ENCODE measurements around the gene C19orf53. TPM values are rescaled to one million over a fixed set of nuclear protein-coding genes. Genes with fewer than 3 reads are reported as not detected.
A peak's percentile ranks its signal among the peaks of the same experiment; 100 is the strongest.

Gene C19orf53
- total and polyA plus RNA-seq, 9 of the 15 experiments (the other 6 are each of a cell fraction or from before 2014, with no cell fraction given) = 98.5 to 441 (median 164) TPM

DNA sequence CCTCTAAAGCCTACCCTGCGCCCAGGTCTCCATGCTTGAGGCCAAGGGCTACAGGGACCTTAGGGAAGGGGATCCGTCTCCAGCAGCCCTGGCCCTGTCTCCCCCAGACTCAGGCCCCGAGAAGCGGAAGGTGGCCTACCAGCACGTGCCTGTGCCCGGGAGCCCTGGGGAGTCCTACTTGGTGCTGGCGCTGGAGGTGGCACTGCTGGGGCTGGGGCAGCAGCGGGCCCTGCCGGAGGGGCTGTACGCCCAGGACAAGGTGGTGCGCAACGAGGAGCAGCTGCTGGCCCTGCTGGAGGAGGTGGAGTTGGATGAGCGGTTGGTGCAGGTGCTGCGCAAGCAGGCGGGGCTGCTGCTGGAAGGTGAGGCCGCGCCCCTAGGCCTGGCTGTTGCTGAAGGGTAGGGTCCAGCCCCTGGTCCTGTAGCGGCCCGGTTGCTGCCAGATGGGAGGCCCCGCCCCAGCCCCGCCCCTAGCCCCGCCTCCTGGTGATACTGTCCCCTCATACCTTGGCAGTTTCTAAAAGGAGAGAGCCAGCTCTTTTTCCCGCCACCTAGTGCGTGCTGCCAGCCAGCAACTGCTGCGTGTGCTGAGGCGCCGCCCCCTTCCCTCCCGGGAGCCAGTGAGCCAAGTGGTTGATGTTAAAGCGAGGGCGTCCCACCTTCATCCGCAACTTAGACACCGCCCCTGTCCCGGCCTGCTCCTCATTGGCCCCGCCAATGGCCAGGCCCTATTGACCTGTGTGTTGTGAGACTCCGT is 43.5 kb downstream of the C19orf53 start (continued):
- TF ChIP-seq, protein P1, sequence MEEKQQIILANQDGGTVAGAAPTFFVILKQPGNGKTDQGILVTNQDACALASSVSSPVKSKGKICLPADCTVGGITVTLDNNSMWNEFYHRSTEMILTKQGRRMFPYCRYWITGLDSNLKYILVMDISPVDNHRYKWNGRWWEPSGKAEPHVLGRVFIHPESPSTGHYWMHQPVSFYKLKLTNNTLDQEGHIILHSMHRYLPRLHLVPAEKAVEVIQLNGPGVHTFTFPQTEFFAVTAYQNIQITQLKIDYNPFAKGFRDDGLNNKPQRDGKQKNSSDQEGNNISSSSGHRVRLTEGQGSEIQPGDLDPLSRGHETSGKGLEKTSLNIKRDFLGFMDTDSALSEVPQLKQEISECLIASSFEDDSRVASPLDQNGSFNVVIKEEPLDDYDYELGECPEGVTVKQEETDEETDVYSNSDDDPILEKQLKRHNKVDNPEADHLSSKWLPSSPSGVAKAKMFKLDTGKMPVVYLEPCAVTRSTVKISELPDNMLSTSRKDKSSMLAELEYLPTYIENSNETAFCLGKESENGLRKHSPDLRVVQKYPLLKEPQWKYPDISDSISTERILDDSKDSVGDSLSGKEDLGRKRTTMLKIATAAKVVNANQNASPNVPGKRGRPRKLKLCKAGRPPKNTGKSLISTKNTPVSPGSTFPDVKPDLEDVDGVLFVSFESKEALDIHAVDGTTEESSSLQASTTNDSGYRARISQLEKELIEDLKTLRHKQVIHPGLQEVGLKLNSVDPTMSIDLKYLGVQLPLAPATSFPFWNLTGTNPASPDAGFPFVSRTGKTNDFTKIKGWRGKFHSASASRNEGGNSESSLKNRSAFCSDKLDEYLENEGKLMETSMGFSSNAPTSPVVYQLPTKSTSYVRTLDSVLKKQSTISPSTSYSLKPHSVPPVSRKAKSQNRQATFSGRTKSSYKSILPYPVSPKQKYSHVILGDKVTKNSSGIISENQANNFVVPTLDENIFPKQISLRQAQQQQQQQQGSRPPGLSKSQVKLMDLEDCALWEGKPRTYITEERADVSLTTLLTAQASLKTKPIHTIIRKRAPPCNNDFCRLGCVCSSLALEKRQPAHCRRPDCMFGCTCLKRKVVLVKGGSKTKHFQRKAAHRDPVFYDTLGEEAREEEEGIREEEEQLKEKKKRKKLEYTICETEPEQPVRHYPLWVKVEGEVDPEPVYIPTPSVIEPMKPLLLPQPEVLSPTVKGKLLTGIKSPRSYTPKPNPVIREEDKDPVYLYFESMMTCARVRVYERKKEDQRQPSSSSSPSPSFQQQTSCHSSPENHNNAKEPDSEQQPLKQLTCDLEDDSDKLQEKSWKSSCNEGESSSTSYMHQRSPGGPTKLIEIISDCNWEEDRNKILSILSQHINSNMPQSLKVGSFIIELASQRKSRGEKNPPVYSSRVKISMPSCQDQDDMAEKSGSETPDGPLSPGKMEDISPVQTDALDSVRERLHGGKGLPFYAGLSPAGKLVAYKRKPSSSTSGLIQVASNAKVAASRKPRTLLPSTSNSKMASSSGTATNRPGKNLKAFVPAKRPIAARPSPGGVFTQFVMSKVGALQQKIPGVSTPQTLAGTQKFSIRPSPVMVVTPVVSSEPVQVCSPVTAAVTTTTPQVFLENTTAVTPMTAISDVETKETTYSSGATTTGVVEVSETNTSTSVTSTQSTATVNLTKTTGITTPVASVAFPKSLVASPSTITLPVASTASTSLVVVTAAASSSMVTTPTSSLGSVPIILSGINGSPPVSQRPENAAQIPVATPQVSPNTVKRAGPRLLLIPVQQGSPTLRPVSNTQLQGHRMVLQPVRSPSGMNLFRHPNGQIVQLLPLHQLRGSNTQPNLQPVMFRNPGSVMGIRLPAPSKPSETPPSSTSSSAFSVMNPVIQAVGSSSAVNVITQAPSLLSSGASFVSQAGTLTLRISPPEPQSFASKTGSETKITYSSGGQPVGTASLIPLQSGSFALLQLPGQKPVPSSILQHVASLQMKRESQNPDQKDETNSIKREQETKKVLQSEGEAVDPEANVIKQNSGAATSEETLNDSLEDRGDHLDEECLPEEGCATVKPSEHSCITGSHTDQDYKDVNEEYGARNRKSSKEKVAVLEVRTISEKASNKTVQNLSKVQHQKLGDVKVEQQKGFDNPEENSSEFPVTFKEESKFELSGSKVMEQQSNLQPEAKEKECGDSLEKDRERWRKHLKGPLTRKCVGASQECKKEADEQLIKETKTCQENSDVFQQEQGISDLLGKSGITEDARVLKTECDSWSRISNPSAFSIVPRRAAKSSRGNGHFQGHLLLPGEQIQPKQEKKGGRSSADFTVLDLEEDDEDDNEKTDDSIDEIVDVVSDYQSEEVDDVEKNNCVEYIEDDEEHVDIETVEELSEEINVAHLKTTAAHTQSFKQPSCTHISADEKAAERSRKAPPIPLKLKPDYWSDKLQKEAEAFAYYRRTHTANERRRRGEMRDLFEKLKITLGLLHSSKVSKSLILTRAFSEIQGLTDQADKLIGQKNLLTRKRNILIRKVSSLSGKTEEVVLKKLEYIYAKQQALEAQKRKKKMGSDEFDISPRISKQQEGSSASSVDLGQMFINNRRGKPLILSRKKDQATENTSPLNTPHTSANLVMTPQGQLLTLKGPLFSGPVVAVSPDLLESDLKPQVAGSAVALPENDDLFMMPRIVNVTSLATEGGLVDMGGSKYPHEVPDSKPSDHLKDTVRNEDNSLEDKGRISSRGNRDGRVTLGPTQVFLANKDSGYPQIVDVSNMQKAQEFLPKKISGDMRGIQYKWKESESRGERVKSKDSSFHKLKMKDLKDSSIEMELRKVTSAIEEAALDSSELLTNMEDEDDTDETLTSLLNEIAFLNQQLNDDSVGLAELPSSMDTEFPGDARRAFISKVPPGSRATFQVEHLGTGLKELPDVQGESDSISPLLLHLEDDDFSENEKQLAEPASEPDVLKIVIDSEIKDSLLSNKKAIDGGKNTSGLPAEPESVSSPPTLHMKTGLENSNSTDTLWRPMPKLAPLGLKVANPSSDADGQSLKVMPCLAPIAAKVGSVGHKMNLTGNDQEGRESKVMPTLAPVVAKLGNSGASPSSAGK (IDR thresholded peaks at IDR 0.05) = peak; percentile 76
- peak; percentile 56; the same call in 1 of the 2 replicates for TF ChIP-seq PHF8 (IDR thresholded peaks at IDR 0.05; ENCODE audit: borderline replicate concordance, low read length)
- TF ChIP-seq TBL1XR1 (IDR thresholded peaks at IDR 0.05; ENCODE audit: low read length in 2 of 2) = 0 out of 4 replicates have a peak, but pooled peaks of 1 of the 2 experiments have one; percentile 35
- no peak for TF ChIP-seq U2AF1 (optimal IDR thresholded peaks at IDR 0.05; ENCODE audit: low read depth, low read length)
- peak; percentile 72 for TF ChIP-seq POLR2A (conservative IDR thresholded peaks at IDR 0.05)
- TF ChIP-seq KDM5B (IDR thresholded peaks at IDR 0.05; ENCODE audit: insufficient replicate concordance, low read depth, low read length) = peak; percentile 34
- peak; percentile 64 for TF ChIP-seq ZFX (CRISPR knock-in tag; IDR thresholded peaks at IDR 0.05)
- TF ChIP-seq RBFOX2 (IDR thresholded peaks at IDR 0.05; ENCODE audit: low read depth, low read length) = peak; percentile 57
- TF ChIP-seq HMGN3 (IDR thresholded peaks at IDR 0.05; ENCODE audit: borderline replicate concordance, extremely low read depth, insufficient read length, low read depth, low read length) = peak; percentile 2
- TF ChIP-seq, protein P2, sequence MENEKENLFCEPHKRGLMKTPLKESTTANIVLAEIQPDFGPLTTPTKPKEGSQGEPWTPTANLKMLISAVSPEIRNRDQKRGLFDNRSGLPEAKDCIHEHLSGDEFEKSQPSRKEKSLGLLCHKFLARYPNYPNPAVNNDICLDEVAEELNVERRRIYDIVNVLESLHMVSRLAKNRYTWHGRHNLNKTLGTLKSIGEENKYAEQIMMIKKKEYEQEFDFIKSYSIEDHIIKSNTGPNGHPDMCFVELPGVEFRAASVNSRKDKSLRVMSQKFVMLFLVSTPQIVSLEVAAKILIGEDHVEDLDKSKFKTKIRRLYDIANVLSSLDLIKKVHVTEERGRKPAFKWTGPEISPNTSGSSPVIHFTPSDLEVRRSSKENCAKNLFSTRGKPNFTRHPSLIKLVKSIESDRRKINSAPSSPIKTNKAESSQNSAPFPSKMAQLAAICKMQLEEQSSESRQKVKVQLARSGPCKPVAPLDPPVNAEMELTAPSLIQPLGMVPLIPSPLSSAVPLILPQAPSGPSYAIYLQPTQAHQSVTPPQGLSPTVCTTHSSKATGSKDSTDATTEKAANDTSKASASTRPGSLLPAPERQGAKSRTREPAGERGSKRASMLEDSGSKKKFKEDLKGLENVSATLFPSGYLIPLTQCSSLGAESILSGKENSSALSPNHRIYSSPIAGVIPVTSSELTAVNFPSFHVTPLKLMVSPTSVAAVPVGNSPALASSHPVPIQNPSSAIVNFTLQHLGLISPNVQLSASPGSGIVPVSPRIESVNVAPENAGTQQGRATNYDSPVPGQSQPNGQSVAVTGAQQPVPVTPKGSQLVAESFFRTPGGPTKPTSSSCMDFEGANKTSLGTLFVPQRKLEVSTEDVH (IDR thresholded peaks at IDR 0.05; ENCODE audit: low read depth, partially characterized antibody) = peak; percentile 93
- TF ChIP-seq THRAP3 (IDR thresholded peaks at IDR 0.05; ENCODE audit: borderline replicate concordance) = no peak
- TF ChIP-seq CBFA2T3 (IDR thresholded peaks at IDR 0.05) = 0 out of 2 replicates have a peak, but pooled peaks have one; percentile 6

Data from K562 (cell line).